Measurements from ENCODE around the gene SPESP1. TPM values are rescaled to one million over a fixed set of nuclear protein-coding genes. Genes with fewer than 3 reads are reported as not detected.

Gene SPESP1
- total and polyA plus RNA-seq, 2 donors (not counting 3 experiments of a cell fraction or from before 2014, with no cell fraction given): 1.5 to 2.0 TPM

GRCh38 chr15:68897016-68897415, 33.3 kb upstream of the SPESP1 start:
- intact Hi-C loops (cut with micrococcal nuclease): no loop called here
- no peaks in the 10 kb centered on the region for H4K20me1 ChIP-seq (replicated peaks; ENCODE audit: control insufficient read depth, extremely low read depth, insufficient read depth, low read length)
- no peak overlapping the region for H3K4me3 ChIP-seq (replicated peaks in 1 of 3; ENCODE audit: insufficient read depth in 1 of 3, low read depth in 1 of 3, low read length in 3 of 3)
- BruUV-seq (replicated peaks): no TSS peak
- H3K36me3 ChIP-seq (ENCODE audit: control insufficient read depth in 2 of 2, extremely low read depth in 1 of 2, insufficient read depth in 2 of 2, low read length in 2 of 2): no peaks in the 10 kb centered on the region
- H3K79me2 ChIP-seq (ENCODE audit: control insufficient read depth, insufficient read depth, low read length): no peaks in the 10 kb centered on the region
- no peak for DNase-seq (ENCODE audit: low read depth, low spot score)
- no peaks in the 10 kb centered on the region for H3K9me3 ChIP-seq (replicated peaks; ENCODE audit: control insufficient read depth, insufficient read depth, low read length)
- no peak for FAIRE-seq
- dilution Hi-C loops (cut with MboI; ENCODE audit: extremely low pct_ligation_motif_present, low sequenced_read_pairs): no loop called here
- H3K9ac ChIP-seq (replicated peaks; ENCODE audit: extremely low read depth, insufficient read depth, low read length): no peak overlapping the region
- no peak overlapping the region for H3K4me2 ChIP-seq (ENCODE audit: insufficient read depth, low read length)
- TF ChIP-seq GATA2 (IDR thresholded peaks at IDR 0.05; ENCODE audit: insufficient read depth, insufficient read length, low read depth, low read length): no peak
- no peak for TF ChIP-seq POLR2AphosphoS5 (IDR thresholded peaks at IDR 0.05; ENCODE audit: insufficient read depth, low read depth, low read length)
- TF ChIP-seq CTCF (IDR thresholded peaks at IDR 0.05; ENCODE audit: extremely low read depth in 1 of 2, insufficient read depth in 1 of 2, low read depth in 1 of 2, low read length in 2 of 2): no peak
- TF ChIP-seq MAX (IDR thresholded peaks at IDR 0.05; ENCODE audit: insufficient read depth, insufficient read length): no peak
- TF ChIP-seq POLR2A (IDR thresholded peaks at IDR 0.05; ENCODE audit: low read depth, low read length): no peak
- no peak for TF ChIP-seq JUN (IDR thresholded peaks at IDR 0.05; ENCODE audit: borderline replicate concordance, insufficient read depth, insufficient read length, low read depth)
- TF ChIP-seq MYC (IDR thresholded peaks at IDR 0.05; ENCODE audit: low read depth, low read length): no peak
- TF ChIP-seq FOS (IDR thresholded peaks at IDR 0.05; ENCODE audit: borderline replicate concordance, insufficient read depth, low read length): no peak
- no peak for TF ChIP-seq EZH2 (IDR thresholded peaks at IDR 0.05; ENCODE audit: borderline replicate concordance, low read depth, low read length, severe bottlenecking)
- no peaks in the 10 kb centered on the region for H3K9me1 ChIP-seq (replicated peaks; ENCODE audit: control insufficient read depth, extremely low read depth, insufficient read depth, low read length)
- H3K4me1 ChIP-seq (ENCODE audit: control insufficient read depth, extremely low read depth, insufficient read depth, low read length): no peaks in the 10 kb centered on the region
- H3K27ac ChIP-seq (ENCODE audit: insufficient read depth, low read depth, low read length): no peak overlapping the region
- H2AFZ ChIP-seq (ENCODE audit: low read depth, low read length): no peak overlapping the region
- H3K27me3 ChIP-seq (ENCODE audit: control insufficient read depth in 2 of 2, insufficient read depth in 2 of 2, low read length in 2 of 2): peaks cover 5 to 19% of the 10 kb centered on the region in 2 experiments
- CTCF ChIA-PET: interaction anchor here (0.9 to 1.2 kb wide), 3 partner anchors 11 to 21 kb away, joined by 4 to 9 read pairs (median 4); no protein-coding TSS in a partner anchor
- POLR2A ChIA-PET: no interaction called here
